ENCODE results near the gene INTS1.
A peak's percentile ranks its signal among the peaks of the same experiment; 100 is the strongest.

Gene INTS1

DNA sequence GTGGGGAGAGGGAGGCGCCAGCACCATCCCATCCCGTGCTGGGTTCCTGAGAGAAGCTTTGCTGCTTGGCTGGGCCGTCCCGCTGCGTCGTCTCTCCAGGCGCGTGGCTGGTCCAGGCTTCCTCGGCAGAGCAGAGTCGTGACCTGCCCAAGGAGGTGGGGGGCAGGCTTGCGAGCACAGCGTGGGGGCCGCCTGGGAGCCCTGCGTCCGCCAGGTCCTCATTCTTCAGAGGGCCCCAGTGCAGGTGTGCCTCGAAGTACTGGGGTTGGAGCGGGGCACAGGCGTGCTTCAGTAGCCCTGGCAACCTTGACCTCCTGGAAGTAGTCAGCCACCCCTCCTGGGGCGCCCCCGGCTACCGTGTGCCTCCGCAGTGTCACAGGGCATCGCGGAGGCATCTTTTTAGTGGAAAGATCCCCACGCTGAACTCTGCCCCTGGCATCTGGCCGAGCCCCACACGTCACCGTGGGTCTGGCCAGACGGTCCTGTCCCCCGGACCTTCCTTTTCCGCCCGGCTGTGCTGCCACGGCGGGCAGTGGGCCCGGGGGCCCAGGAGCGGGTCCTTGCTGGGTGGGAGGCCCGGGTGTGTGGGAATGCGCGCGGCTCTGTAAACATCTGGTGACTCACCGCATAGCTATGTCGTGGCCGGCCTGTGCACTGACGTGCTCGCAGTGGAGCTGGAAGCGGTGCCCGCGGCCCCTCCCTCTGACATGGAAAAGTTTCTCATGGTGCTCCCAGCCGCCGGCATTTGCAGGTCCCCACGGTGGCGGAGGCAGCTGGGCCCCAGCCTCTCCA is 32.8 kb upstream of the INTS1 start:
- Mint-ChIP-seq H3K4me1 (peaks cover 22% of the 10 kb centered on the region), H3K4me3 (no peak overlapping the region), H3K27ac (no peak overlapping the region), H3K27me3 (no peaks in the 10 kb centered on the region), H3K36me3 (peaks cover 12% of the 10 kb centered on the region), H3K9me3 (no peaks in the 10 kb centered on the region)
- no peak for DNase-seq
- CTCF ChIA-PET: no interaction called here

DNA sequence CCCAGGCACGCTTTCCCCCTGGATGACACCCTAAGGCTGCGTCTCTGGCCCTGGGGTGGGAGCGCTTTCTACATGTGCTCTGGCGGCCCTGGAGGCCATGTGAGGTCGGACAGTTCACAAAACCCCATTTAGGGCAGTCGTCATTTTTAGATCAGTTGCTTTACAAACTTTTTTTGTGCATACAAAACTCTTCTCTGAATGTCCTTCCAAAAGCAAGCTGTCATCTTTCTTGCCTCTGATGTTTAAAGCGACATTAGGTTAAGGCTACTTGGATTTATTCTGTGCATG is 32.2 kb upstream of the INTS1 start:
- Mint-ChIP-seq H3K9me3 (no peaks in the 10 kb centered on the region), H3K36me3 (peaks cover 11% of the 10 kb centered on the region), H3K27ac (no peak overlapping the region), H3K27me3 (no peaks in the 10 kb centered on the region), H3K4me1 (peaks cover 22% of the 10 kb centered on the region), H3K4me3 (no peak overlapping the region)
- CTCF ChIA-PET: no interaction called here
- DNase-seq: no peak

DNA sequence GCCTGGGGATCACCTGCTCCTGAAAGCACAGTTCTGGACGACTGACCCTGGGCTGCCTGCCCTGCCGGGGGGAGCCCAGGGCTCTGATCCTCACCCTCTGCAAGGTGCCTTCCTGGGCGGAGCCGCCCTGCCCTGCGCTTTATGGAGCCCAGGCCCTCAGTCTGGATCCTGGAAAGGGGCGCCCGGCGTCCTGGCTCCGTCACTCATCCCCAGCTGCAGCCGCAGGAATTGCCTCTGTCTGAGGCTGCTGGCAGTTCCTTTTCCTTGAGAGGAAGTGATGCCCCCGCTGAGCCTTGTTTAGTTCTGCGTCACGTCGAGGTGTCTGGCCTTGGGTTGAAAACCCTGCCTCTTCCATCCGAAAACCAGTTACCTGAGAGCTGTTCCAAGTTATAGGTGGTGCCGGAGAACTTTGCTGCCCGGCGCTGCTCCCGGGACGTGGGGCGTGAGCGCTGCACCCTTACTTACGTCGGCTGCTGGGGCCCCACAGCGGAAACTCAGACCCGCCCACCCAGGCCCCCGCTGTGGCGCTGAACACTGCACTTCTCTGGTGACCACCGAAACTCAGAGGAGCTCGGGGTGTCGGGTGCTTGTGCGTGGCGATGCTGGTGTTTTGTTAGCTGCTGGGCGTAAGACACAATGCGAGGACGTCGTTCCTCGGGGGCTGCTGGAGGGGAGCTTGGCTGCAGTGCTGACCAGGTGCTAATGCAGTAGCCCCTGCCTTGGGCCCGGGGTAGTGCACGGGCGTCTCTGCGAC is 31.7 kb upstream of the INTS1 start:
- CTCF ChIA-PET: no interaction called here
- no peak overlapping the region for H3K27ac Mint-ChIP-seq
- no peak overlapping the region for H3K4me3 Mint-ChIP-seq
- H3K36me3 Mint-ChIP-seq: peaks cover 9% of the 10 kb centered on the region
- H3K4me1 Mint-ChIP-seq: peaks cover 22% of the 10 kb centered on the region
- no peaks in the 10 kb centered on the region for H3K27me3 Mint-ChIP-seq
- no peaks in the 10 kb centered on the region for H3K9me3 Mint-ChIP-seq
- DNase-seq: no peak

DNA sequence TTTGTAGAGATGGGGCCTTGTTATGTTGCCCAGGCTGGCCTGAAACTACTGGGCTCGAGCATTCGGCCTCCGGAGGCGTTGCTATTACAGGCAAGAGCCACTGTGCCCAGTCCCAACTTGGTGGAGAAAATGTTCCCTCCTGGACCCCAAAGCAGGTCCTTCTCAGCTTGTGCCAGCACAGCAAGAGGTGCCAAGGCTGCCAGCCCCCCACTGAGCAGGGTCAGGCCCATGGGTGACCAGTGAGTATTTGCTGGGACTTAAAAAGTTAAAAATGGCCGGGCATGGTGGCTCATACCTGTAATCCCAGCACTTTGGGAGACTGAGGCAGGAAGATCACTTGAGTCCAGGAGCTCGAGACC is 30.9 kb upstream of the INTS1 start:
- CTCF ChIA-PET: interaction anchor here (1.5 kb wide), 1 partner anchor 22 kb away, joined by 3 read pairs; no protein-coding TSS in a partner anchor
- no peak overlapping the region for H3K27ac Mint-ChIP-seq

DNA sequence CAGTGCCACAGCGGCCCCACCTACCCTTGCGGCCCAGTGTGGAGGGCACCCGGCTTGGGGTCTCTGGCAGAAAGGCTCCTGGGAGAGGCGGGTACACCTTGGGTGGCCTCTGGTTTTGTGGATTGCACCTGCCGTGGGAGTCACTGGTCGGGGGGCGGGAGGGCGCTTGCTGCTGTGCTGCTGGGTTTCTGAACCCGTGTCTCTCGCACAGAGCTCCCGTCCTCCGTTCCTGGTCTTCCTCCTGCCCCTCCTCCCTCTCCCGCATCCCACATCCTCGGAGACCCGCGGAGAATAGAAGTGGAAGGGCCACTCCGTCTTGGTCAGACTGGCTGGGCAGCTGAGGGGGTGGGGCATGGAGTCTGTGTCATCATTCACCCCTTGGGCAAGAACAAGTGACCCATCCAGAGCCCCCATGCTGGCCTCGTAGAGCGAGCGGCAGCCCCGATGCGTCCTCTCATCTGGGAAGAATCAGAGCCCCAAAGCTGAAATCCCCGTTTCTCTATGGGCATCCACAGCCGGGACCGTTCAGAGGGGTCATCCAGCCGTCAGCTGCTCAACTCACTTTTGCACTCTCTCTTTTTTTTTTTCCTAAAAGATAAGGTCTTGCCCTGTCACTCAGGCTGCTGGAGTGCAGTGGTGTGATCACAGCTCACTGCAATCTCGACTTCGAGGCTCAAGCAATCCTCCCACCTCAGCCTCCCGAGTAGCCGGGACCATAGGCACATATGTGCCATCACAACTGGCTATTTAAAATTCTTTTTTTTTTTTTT is 30.3 kb upstream of the INTS1 start:
- CTCF ChIA-PET: interaction anchor here (1.5 kb wide), 1 partner anchor 22 kb away, joined by 3 read pairs; no protein-coding TSS in a partner anchor
- H3K4me3 Mint-ChIP-seq: no peak overlapping the region
- DNase-seq: no peak
- peaks cover 27% of the 10 kb centered on the region for H3K4me1 Mint-ChIP-seq
- H3K36me3 Mint-ChIP-seq: peaks cover 7% of the 10 kb centered on the region
- H3K27me3 Mint-ChIP-seq: no peaks in the 10 kb centered on the region
- H3K27ac Mint-ChIP-seq: no peak overlapping the region
- no peaks in the 10 kb centered on the region for H3K9me3 Mint-ChIP-seq

More for the DNA sequence above, 30.9 kb upstream of the INTS1 start:
- no peaks in the 10 kb centered on the region for H3K27me3 Mint-ChIP-seq
- no peaks in the 10 kb centered on the region for H3K9me3 Mint-ChIP-seq
- H3K36me3 Mint-ChIP-seq: peaks cover 7% of the 10 kb centered on the region
- no peak overlapping the region for H3K4me3 Mint-ChIP-seq
- peaks cover 25% of the 10 kb centered on the region for H3K4me1 Mint-ChIP-seq
- DNase-seq: no peak

DNA sequence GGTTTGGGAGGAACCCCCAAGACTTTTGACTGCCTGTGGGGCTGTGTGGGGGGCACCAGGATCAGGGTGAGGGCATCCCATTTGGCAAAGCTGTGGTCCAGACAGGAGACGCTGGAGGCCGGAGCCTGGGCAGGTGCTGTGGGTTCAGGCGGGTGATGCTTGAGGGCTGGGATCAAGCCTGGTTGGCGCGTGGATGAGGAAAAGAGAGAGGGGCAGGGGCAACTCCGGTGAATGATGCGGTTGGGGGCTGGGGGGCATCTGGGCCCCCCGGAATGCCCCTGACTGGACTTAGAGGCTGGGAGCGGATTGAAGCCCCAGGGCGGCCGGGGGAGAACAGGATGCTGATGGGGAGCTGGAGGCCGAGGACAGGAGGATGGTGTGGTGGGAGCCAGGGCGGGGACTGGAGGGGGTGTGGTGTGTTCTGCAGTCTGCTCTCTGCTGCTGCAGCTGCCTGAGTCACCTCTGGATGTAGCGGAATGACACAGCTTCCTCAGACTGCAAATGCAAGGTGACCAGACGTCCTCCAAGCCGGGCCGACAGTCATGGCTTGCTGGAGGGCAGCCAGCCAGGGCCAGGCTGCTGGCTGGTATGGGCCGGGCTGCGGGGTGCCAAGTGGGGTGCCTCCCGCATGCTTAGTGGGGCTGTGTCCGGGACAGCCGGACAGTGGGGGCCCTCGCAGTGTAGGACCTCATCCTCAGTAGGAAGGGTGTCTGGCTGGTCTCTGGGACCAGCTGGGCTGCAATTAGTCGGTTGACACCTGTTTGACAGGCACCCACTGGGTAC is 29.5 kb upstream of the INTS1 start:
- DNase-seq: no peak

DNA sequence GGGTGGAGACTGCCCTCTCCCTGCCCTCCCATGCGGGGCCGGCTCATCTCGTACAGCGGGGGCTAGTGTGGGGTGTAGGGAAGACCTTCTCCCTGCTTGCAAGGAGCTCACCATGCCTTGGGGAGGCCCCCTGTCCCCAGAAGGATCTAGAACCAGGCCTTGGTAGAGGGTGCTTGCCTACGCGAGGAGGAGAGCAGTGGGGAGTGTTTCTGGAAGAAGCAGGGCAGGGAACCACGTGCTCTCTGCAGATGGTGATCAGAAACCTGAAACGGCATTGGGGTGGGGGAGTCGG is 29.0 kb upstream of the INTS1 start:
- CTCF ChIA-PET: interaction anchor here (1.1 to 1.3 kb wide), 3 partner anchors 27 to 340 kb away, joined by 3 to 4 read pairs (median 4); no protein-coding TSS in a partner anchor
- peak overlapping the region; percentile 96 for H3K27ac Mint-ChIP-seq
- no peaks in the 10 kb centered on the region for H3K9me3 Mint-ChIP-seq
- peak overlapping the region; percentile 89 for H3K4me3 Mint-ChIP-seq
- H3K27me3 Mint-ChIP-seq: peaks cover 11% of the 10 kb centered on the region
- peaks cover 7% of the 10 kb centered on the region for H3K36me3 Mint-ChIP-seq
- peaks cover 27% of the 10 kb centered on the region for H3K4me1 Mint-ChIP-seq
- no peak for DNase-seq

More for the DNA sequence above, 29.5 kb upstream of the INTS1 start:
- H3K4me3 Mint-ChIP-seq: peak overlapping the region; percentile 89
- H3K4me1 Mint-ChIP-seq: peaks cover 27% of the 10 kb centered on the region
- H3K9me3 Mint-ChIP-seq: no peaks in the 10 kb centered on the region
- peaks cover 7% of the 10 kb centered on the region for H3K36me3 Mint-ChIP-seq
- CTCF ChIA-PET: interaction anchor here (1.1 to 1.5 kb wide), 4 partner anchors 23 to 340 kb away, joined by 3 to 4 read pairs (median 4); no protein-coding TSS in a partner anchor
- peaks cover 6% of the 10 kb centered on the region for H3K27me3 Mint-ChIP-seq
- peak overlapping the region; percentile 96 for H3K27ac Mint-ChIP-seq

DNA sequence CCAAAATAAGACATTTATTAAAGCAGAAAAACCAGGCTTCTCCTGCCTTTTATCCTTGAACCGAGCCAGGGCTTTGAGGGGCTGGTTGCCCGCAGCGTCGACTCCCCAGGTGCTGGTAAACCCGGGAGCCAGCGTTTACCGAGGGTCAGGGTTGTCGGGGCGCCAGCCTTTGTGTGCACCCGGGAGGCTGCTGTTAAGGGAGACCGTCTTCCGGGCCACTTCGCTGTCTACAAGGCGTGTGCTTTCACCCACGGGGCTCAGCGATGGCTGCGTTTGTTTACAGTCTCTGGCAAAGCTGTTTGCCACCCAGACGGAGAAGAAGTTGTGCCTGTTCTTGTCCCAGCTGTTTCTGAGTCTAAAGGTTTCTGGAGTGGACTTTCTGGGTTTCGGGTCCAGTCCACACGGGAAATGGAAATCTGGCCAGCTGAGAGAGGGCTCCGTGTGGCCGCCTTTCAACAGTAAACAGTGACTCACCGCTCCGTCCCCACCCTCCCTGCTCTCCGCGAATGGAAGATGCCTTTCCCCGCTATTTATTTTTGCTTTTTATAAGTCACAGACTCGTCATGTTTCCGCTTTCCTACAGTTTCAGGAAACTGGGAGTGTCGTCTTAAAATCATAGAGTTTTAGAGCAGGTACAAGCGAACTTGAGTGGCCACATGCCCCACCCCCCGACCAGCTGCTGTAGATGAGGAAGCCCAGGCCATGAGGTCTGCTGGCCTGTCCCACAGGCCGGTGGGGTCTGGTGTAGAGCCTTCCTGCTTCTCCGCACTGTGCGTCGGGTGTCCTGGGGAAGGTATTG is 28.5 kb upstream of the INTS1 start:
- no peaks in the 10 kb centered on the region for H3K9me3 Mint-ChIP-seq
- H3K36me3 Mint-ChIP-seq: peaks cover 5% of the 10 kb centered on the region
- peaks cover 27% of the 10 kb centered on the region for H3K4me1 Mint-ChIP-seq
- CTCF ChIA-PET: interaction anchor here (1.1 to 1.3 kb wide), 3 partner anchors 27 to 339 kb away, joined by 3 to 4 read pairs (median 4); no protein-coding TSS in a partner anchor
- peak overlapping the region; percentile 96 for H3K27ac Mint-ChIP-seq
- peaks cover 17% of the 10 kb centered on the region for H3K27me3 Mint-ChIP-seq
- DNase-seq: peak; percentile 76
- peak overlapping the region; percentile 89 for H3K4me3 Mint-ChIP-seq

DNA sequence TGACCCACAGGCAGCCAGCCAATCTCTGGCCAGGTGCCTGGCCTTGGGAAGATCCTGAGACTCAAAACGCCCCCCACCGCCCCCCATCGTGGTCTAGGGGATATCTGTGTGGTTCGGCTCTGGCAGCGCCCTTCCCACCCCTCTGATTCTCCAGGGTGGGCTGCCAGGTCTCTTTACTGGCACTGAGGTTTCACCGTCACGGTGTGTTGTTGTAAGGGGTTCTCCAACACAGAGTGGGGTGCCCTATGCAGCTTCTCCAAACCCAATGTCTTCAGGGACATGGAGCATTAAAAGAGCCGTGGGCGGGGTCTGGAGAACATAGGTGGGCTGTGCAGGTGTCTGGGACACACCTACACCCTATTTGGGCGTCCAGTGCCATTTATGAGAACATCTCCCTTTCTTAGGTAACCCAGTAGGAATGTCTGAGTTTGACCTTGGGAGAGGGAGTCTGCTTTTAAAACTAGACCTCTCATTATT is 27.8 kb upstream of the INTS1 start:
- CTCF ChIA-PET: interaction anchor here (0.9 kb wide), 1 partner anchor 26 kb away, joined by 3 read pairs; no protein-coding TSS in a partner anchor
- H3K27ac Mint-ChIP-seq: peak overlapping the region; percentile 96
- peak overlapping the region; percentile 89 for H3K4me3 Mint-ChIP-seq
- peaks cover 23% of the 10 kb centered on the region for H3K27me3 Mint-ChIP-seq
- H3K36me3 Mint-ChIP-seq: peaks cover 5% of the 10 kb centered on the region
- peak; percentile 46 for DNase-seq
- H3K4me1 Mint-ChIP-seq: peaks cover 27% of the 10 kb centered on the region
- no peaks in the 10 kb centered on the region for H3K9me3 Mint-ChIP-seq

DNA sequence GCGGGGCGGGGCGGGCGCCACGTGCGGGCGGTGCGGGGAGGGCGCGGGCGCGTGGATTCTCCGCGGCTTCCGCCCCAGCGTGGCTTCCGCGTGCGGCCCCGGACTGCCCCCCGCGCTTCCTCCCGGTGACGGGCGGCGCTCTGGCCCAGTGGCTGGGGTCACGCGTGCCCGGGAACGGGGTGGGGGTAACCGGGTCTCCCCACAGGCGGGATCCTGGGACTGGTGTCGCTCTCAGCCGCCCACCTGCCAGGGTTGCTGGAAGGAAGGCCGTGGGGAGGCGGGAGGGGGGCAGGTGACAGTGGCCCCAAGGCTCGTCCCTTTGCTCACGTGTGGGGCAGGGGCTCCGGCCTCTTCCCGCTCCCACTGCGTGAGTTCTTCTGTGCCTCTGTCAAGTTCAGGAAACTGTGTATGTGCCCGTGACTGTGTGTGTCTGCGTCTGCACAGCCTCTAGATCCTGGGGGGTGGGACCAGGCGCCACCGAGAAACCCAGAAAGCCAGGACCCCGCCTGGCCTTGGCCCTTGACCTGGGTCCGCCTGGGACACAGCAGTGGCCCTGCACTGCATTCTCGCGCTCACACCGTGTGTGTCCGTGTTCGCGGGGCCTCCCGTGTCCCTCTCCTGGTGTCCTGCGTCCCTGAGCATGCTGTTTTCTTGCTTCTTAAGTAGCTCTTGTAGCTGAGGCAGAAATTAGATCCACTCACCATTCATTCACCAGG is 27.2 kb upstream of the INTS1 start:
- Mint-ChIP-seq H3K4me1 (peaks cover 25% of the 10 kb centered on the region), H3K27ac (peak overlapping the region; percentile 96), H3K27me3 (peaks cover 29% of the 10 kb centered on the region), H3K4me3 (peak overlapping the region; percentile 89), H3K36me3 (peaks cover 5% of the 10 kb centered on the region), H3K9me3 (no peaks in the 10 kb centered on the region)
- CTCF ChIA-PET: interaction anchor here (0.9 kb wide), 1 partner anchor 26 kb away, joined by 3 read pairs; no protein-coding TSS in a partner anchor
- peak; percentile 68 for DNase-seq

DNA sequence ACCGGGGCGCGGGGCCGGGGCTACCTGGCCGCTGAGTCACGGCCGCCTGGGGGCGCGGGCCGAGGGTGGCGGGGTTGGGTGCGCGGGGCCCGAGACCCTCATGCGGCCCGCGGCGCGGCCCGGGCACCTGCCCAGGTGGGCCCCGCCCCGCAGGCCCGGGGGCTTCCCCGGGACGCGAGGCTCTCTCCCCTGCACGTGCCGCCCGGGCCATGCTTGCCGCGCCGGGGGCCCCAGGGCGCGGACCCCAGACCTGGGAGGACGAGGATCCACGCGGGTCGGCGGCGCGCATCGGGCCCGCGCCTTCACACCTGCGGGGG is 26.7 kb upstream of the INTS1 start:
- H3K9me3 Mint-ChIP-seq: no peaks in the 10 kb centered on the region
- peaks cover 34% of the 10 kb centered on the region for H3K27me3 Mint-ChIP-seq
- peaks cover 5% of the 10 kb centered on the region for H3K36me3 Mint-ChIP-seq
- CTCF ChIA-PET: no interaction called here
- H3K4me3 Mint-ChIP-seq: no peak overlapping the region
- no peak overlapping the region for H3K27ac Mint-ChIP-seq
- peaks cover 25% of the 10 kb centered on the region for H3K4me1 Mint-ChIP-seq
- no peak for DNase-seq

DNA sequence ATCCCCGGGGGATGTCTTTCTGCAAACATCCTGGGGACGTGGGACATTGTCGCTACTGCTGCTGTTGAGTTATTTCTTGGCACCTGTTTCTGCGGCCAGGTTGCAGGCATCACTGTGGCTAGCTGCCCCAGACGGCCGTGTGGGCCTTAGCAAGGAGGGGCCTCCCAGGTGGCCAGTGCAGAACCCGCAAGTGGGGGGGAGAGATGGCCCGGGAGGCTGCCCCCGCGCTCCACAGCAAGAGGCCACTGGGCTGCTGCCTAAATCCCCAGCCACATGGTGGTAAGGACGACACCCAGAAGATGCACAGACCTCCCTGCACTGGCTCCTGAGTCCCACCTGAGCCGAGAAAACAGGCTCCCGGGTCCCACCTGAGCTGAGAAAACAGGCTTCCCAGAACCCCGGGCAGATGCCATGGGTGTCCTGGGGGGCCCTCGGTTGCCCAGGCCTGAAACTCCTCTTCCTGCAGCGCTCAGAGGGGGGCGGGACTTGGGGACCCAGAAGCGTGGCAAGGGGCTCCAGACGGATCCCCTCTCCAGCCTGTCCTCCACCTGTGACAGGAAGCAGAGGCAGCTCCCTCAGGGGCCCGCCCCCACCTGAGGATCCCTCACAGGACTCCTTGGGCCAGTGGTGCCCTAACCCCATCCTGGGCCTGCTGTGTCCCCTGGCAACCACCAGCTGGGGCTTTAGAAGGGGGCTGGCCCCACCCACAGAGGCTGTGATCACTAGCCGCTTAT is 25.4 kb upstream of the INTS1 start:
- Mint-ChIP-seq H3K27me3 (peaks cover 48% of the 10 kb centered on the region), H3K36me3 (peaks cover 5% of the 10 kb centered on the region), H3K9me3 (no peaks in the 10 kb centered on the region), H3K27ac (peak overlapping the region; percentile 86), H3K4me1 (peaks cover 22% of the 10 kb centered on the region), H3K4me3 (peak overlapping the region; percentile 75)
- CTCF ChIA-PET: no interaction called here
- DNase-seq: no peak
